GM21390 (cell line): Measurements from ENCODE around the gene DHCR7.

Source experiments
- ATAC-seq: cut with Tn5 transposase; IDR thresholded peaks from one replicate; pipeline ENCODE4 v1.9.1; 2021; ENCODE audit not compliant: unreplicated experiment

The DHCR7 gene

GRCh38 chr11:71458146-71459070 is 10.2 kb upstream of the DHCR7 start:
- no peak for ATAC-seq

- ATAC-seq: no peak
Observed at GRCh38 chr11:71456831-71457230, 8.6 kb upstream of the DHCR7 start.

GRCh38 chr11:71456294-71456693 is 8.1 kb upstream of the DHCR7 start:
- no peak for ATAC-seq

- ATAC-seq: no peak
Observed at GRCh38 chr11:71454470-71455113, 6.4 kb upstream of the DHCR7 start.

GRCh38 chr11:71453918-71454304 is 5.7 kb upstream of the DHCR7 start:
- no peak for ATAC-seq

- ATAC-seq: peak; percentile 50
Observed at GRCh38 chr11:71453037-71453917, 5.1 kb upstream of the DHCR7 start, which contains the start of gene NADSYN1. NADSYN1 (plus strand) TSS chr11:71453203; CDS start chr11:71453297, 94 bp downstream.

GRCh38 chr11:71452199-71453036 is 4.2 kb upstream of the DHCR7 start:
- ATAC-seq: peak; percentile 1

- no peak for ATAC-seq
Observed at GRCh38 chr11:71451596-71452198, 3.5 kb upstream of the DHCR7 start.

GRCh38 chr11:71450939-71451338 is 2.7 kb upstream of the DHCR7 start:
- ATAC-seq: no peak

GRCh38 chr11:71450507-71450906 is 2.3 kb upstream of the DHCR7 start:
- no peak for ATAC-seq

- ATAC-seq: no peak
Observed at GRCh38 chr11:71449596-71449995, 1.4 kb upstream of the DHCR7 start.

GRCh38 chr11:71447791-71448256 is 369 bp downstream of the DHCR7 start:
- ATAC-seq: no peak

- no peak for ATAC-seq
Observed at GRCh38 chr11:71446942-71447688, 1.1 kb downstream of the DHCR7 start.

- no peak for ATAC-seq
Observed at GRCh38 chr11:71446150-71446549, 2.0 kb downstream of the DHCR7 start.

GRCh38 chr11:71444811-71445210 is 3.4 kb downstream of the DHCR7 start:
- no peak for ATAC-seq

- ATAC-seq: no peak
Observed at GRCh38 chr11:71443736-71444445, 4.3 kb downstream of the DHCR7 start.

GRCh38 chr11:71442880-71443279 is 5.3 kb downstream of the DHCR7 start:
- ATAC-seq: no peak

- ATAC-seq: no peak
Observed at GRCh38 chr11:71442123-71442522, 6.1 kb downstream of the DHCR7 start.
